Measurements from ENCODE around the gene PDXDC1. TPM values are rescaled to one million over a fixed set of nuclear protein-coding genes. Genes with fewer than 3 reads are reported as not detected.
"Not testable (repeated sequence)": the region's sequence is repeated elsewhere in the genome, so short reads cannot be mapped to it uniquely, and the experiment has no call there.

Gene PDXDC1
- total and polyA plus RNA-seq, 2 donors (not counting 1 experiment from before 2014, with no cell fraction given), result 48.1 to 103 TPM

GRCh38 chr16:15080883-15081282 lies 106.1 kb downstream of the PDXDC1 start:
- H3K4me3 Mint-ChIP-seq; H3K79me2 ChIP-seq (ENCODE audit: control insufficient read depth, insufficient read depth, low read length); CTCF ChIA-PET; H3K27ac Mint-ChIP-seq; H3K4me3 ChIP-seq (ENCODE audit: control extremely low read depth in 1 of 5, extremely low read depth in 1 of 5, insufficient read depth in 1 of 5, low read depth in 2 of 5, low read length in 4 of 5); H3K4me1 Mint-ChIP-seq; POLR2A ChIA-PET; H3K27me3 ChIP-seq (replicated peaks in 1 of 4; ENCODE audit: control extremely low read depth in 1 of 4, control insufficient read depth in 3 of 4, insufficient read depth in 4 of 4, low read length in 3 of 4); H3K9me3 ChIP-seq (ENCODE audit: control extremely low read depth in 1 of 3, control insufficient read depth in 2 of 3, insufficient read depth in 1 of 3, low read length in 2 of 3); H3K4me2 ChIP-seq (replicated peaks; ENCODE audit: low read depth, low read length, poor library complexity, severe bottlenecking); H3K27me3 Mint-ChIP-seq; H4K20me1 ChIP-seq (ENCODE audit: control insufficient read depth, insufficient read depth, low read length, poor library complexity, severe bottlenecking); H3K27ac ChIP-seq (ENCODE audit: low read length in 2 of 2); intact Hi-C loops (cut with micrococcal nuclease); ATAC-seq (ENCODE audit: low read depth); H3K4me1 ChIP-seq (ENCODE audit: control insufficient read depth in 2 of 2, insufficient read depth in 2 of 2, low read length in 2 of 2); H2AFZ ChIP-seq (ENCODE audit: insufficient read depth, low read depth, low read length, poor library complexity, severe bottlenecking); H3K9ac ChIP-seq (ENCODE audit: low read length); DNase-seq; H3K9me3 Mint-ChIP-seq (ENCODE audit: insufficient read depth): not testable (repeated sequence)
- H3K36me3 ChIP-seq (replicated peaks in 1 of 2; ENCODE audit: control extremely low read depth in 1 of 2, control insufficient read depth in 1 of 2, extremely low read depth in 1 of 2, insufficient read depth in 2 of 2, low read length in 1 of 2), result peaks cover 5 to 15% of the 10 kb centered on the region in 2 experiments
- WGBS (ENCODE audit: insufficient coverage), result no CpG with 5 or more reads among the region's 1 CpG

GRCh38 chr16:15082788-15083187 lies 108.0 kb downstream of the PDXDC1 start:
- H3K4me1 ChIP-seq (ENCODE audit: control insufficient read depth in 2 of 2, insufficient read depth in 2 of 2, low read length in 2 of 2); H3K4me2 ChIP-seq (replicated peaks; ENCODE audit: low read depth, low read length, poor library complexity, severe bottlenecking); intact Hi-C loops (cut with micrococcal nuclease); CTCF ChIA-PET; H3K4me3 Mint-ChIP-seq; H3K27ac Mint-ChIP-seq; POLR2A ChIA-PET; H3K27me3 ChIP-seq (replicated peaks in 1 of 4; ENCODE audit: control extremely low read depth in 1 of 4, control insufficient read depth in 3 of 4, insufficient read depth in 4 of 4, low read length in 3 of 4); H3K4me3 ChIP-seq (ENCODE audit: control extremely low read depth in 1 of 5, extremely low read depth in 1 of 5, insufficient read depth in 1 of 5, low read depth in 2 of 5, low read length in 4 of 5); H3K9me3 Mint-ChIP-seq (ENCODE audit: insufficient read depth); H3K27me3 Mint-ChIP-seq; H3K4me1 Mint-ChIP-seq; ATAC-seq (ENCODE audit: low read depth); H3K9me3 ChIP-seq (ENCODE audit: control extremely low read depth in 1 of 3, control insufficient read depth in 2 of 3, insufficient read depth in 1 of 3, low read length in 2 of 3); H3K27ac ChIP-seq (ENCODE audit: low read length in 2 of 2); H2AFZ ChIP-seq (ENCODE audit: insufficient read depth, low read depth, low read length, poor library complexity, severe bottlenecking); H4K20me1 ChIP-seq (ENCODE audit: control insufficient read depth, insufficient read depth, low read length, poor library complexity, severe bottlenecking); H3K9ac ChIP-seq (ENCODE audit: low read length); DNase-seq; H3K79me2 ChIP-seq (ENCODE audit: control insufficient read depth, insufficient read depth, low read length): not testable (repeated sequence)
- peaks cover 5 to 15% of the 10 kb centered on the region in 2 experiments for H3K36me3 ChIP-seq (replicated peaks in 1 of 2; ENCODE audit: control extremely low read depth in 1 of 2, control insufficient read depth in 1 of 2, extremely low read depth in 1 of 2, insufficient read depth in 2 of 2, low read length in 1 of 2)
- WGBS (ENCODE audit: insufficient coverage), result 100% methylated on average over 3 of the region's 3 CpGs

GRCh38 chr16:15090663-15091269 lies 115.9 kb downstream of the PDXDC1 start:
- 100% methylated on average over 1 of the region's 1 CpG for WGBS (ENCODE audit: insufficient coverage)
- Histone ChIP-seq H3K36me3 (replicated peaks in 1 of 2; ENCODE audit: control extremely low read depth in 1 of 2, control insufficient read depth in 1 of 2, extremely low read depth in 1 of 2, insufficient read depth in 2 of 2, low read length in 1 of 2) (peaks cover 0 to 17% of the 10 kb centered on the region in 2 experiments), H3K4me1 (ENCODE audit: control insufficient read depth in 2 of 2, insufficient read depth in 2 of 2, low read length in 2 of 2) (peaks cover 3 to 17% of the 10 kb centered on the region in 2 donors), H3K79me2 (ENCODE audit: control insufficient read depth, insufficient read depth, low read length) (peaks cover 20% of the 10 kb centered on the region)
- intact Hi-C loops (cut with micrococcal nuclease), result loop anchor here (10.0 kb wide), 1 partner anchor 456 kb away; the partner anchor contains the start of genes BFAR and PARN
- DNase-seq; ATAC-seq (ENCODE audit: low read depth); H3K9me3 ChIP-seq (ENCODE audit: control extremely low read depth in 1 of 3, control insufficient read depth in 2 of 3, insufficient read depth in 1 of 3, low read length in 2 of 3); H4K20me1 ChIP-seq (ENCODE audit: control insufficient read depth, insufficient read depth, low read length, poor library complexity, severe bottlenecking); H3K27ac Mint-ChIP-seq; POLR2A ChIA-PET; H3K4me3 ChIP-seq (ENCODE audit: control extremely low read depth in 1 of 5, extremely low read depth in 1 of 5, insufficient read depth in 1 of 5, low read depth in 2 of 5, low read length in 4 of 5); H3K27ac ChIP-seq (ENCODE audit: low read length in 2 of 2); H3K27me3 ChIP-seq (replicated peaks in 1 of 4; ENCODE audit: control extremely low read depth in 1 of 4, control insufficient read depth in 3 of 4, insufficient read depth in 4 of 4, low read length in 3 of 4); H3K4me3 Mint-ChIP-seq; H3K27me3 Mint-ChIP-seq; H3K9me3 Mint-ChIP-seq (ENCODE audit: insufficient read depth); H3K4me2 ChIP-seq (replicated peaks; ENCODE audit: low read depth, low read length, poor library complexity, severe bottlenecking); H2AFZ ChIP-seq (ENCODE audit: insufficient read depth, low read depth, low read length, poor library complexity, severe bottlenecking); CTCF ChIA-PET; H3K9ac ChIP-seq (ENCODE audit: low read length): not testable (repeated sequence)
- peaks cover 18% of the 10 kb centered on the region for H3K4me1 Mint-ChIP-seq

GRCh38 chr16:15093571-15093954 lies 118.7 kb downstream of the PDXDC1 start:
- H3K27me3 Mint-ChIP-seq; CTCF ChIA-PET; H3K9me3 ChIP-seq (ENCODE audit: control extremely low read depth in 1 of 3, control insufficient read depth in 2 of 3, insufficient read depth in 1 of 3, low read length in 2 of 3); H3K27me3 ChIP-seq (replicated peaks in 1 of 4; ENCODE audit: control extremely low read depth in 1 of 4, control insufficient read depth in 3 of 4, insufficient read depth in 4 of 4, low read length in 3 of 4); H3K9me3 Mint-ChIP-seq (ENCODE audit: insufficient read depth); DNase-seq; H4K20me1 ChIP-seq (ENCODE audit: control insufficient read depth, insufficient read depth, low read length, poor library complexity, severe bottlenecking); ATAC-seq (ENCODE audit: low read depth): not testable (repeated sequence)
- H3K36me3 ChIP-seq (replicated peaks in 1 of 2; ENCODE audit: control extremely low read depth in 1 of 2, control insufficient read depth in 1 of 2, extremely low read depth in 1 of 2, insufficient read depth in 2 of 2, low read length in 1 of 2), result peaks cover 0 to 11% of the 10 kb centered on the region in 2 experiments
- H3K4me3 ChIP-seq (ENCODE audit: control extremely low read depth in 1 of 5, extremely low read depth in 1 of 5, insufficient read depth in 1 of 5, low read depth in 2 of 5, low read length in 4 of 5), result peak overlapping the region; percentile 7 to 82 (median 75)
- WGBS (ENCODE audit: insufficient coverage), result no CpG with 5 or more reads among the region's 14 CpGs
- H2AFZ ChIP-seq (ENCODE audit: insufficient read depth, low read depth, low read length, poor library complexity, severe bottlenecking), result peak overlapping the region; percentile 96
- POLR2A ChIA-PET, result interaction anchor here (0.7 kb wide), 1 partner anchor 67 kb away, joined by 3 read pairs; no protein-coding TSS in a partner anchor
- peak overlapping the region in 1 of 2 donors; percentile 80 for H3K27ac ChIP-seq (ENCODE audit: low read length in 2 of 2)
- peak overlapping the region; percentile 63 for H3K4me2 ChIP-seq (replicated peaks; ENCODE audit: low read depth, low read length, poor library complexity, severe bottlenecking)
- peaks cover 20% of the 10 kb centered on the region for H3K79me2 ChIP-seq (ENCODE audit: control insufficient read depth, insufficient read depth, low read length)
- Mint-ChIP-seq H3K27ac (peak overlapping the region; percentile 97), H3K4me1 (peaks cover 18% of the 10 kb centered on the region), H3K4me3 (peak overlapping the region; percentile 99)
- intact Hi-C loops (cut with micrococcal nuclease), result loop anchor here (10.0 kb wide), 1 partner anchor 459 kb away; the partner anchor contains the start of genes BFAR and PARN
- peak overlapping the region; percentile 81 for H3K9ac ChIP-seq (ENCODE audit: low read length)
- H3K4me1 ChIP-seq (ENCODE audit: control insufficient read depth in 2 of 2, insufficient read depth in 2 of 2, low read length in 2 of 2), result peaks cover 3 to 17% of the 10 kb centered on the region in 2 donors

Measured in B cell (primary cell).